Measurements from ENCODE around the gene KCNK4.
A peak's percentile ranks its signal among the peaks of the same experiment; 100 is the strongest.

The KCNK4 gene

DNA sequence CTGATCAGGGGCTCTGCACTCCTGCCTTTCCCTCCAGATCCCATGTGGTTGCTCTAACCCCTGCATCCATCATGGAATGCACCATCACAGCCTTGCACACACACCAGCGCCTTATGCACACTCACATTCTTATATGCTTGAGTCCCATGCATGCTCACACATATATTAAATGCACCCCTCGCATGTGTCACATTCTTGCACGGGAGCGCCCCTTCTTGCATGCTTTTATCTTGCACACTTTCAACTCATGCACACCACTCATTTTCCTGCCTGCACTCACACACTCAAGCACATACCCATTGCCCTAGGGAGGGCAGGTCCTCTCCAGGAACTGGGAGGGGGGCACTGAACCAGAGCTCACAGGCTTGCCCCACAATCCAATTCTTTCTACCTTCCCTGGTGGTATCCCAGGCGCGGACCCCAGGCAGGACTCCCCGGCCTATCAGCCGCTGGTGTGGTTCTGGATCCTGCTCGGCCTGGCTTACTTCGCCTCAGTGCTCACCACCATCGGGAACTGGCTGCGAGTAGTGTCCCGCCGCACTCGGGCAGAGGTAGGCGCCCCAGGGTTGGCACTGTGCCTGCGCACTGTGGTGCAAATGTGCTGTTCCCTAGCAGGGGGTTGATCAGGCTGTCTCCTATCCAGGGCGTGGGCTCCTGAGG, 6.7 kb downstream of the KCNK4 start:
- ChIA-PET CTCF (interaction anchor here (1.2 to 1.8 kb wide), 2 partner anchors 10 to 93 kb away, joined by 3 to 5 read pairs; no protein-coding TSS in a partner anchor), POLR2A (no interaction called here)
- DNase-seq (ENCODE audit: extremely low spot score), result no peak
- TF ChIP-seq, protein P1, sequence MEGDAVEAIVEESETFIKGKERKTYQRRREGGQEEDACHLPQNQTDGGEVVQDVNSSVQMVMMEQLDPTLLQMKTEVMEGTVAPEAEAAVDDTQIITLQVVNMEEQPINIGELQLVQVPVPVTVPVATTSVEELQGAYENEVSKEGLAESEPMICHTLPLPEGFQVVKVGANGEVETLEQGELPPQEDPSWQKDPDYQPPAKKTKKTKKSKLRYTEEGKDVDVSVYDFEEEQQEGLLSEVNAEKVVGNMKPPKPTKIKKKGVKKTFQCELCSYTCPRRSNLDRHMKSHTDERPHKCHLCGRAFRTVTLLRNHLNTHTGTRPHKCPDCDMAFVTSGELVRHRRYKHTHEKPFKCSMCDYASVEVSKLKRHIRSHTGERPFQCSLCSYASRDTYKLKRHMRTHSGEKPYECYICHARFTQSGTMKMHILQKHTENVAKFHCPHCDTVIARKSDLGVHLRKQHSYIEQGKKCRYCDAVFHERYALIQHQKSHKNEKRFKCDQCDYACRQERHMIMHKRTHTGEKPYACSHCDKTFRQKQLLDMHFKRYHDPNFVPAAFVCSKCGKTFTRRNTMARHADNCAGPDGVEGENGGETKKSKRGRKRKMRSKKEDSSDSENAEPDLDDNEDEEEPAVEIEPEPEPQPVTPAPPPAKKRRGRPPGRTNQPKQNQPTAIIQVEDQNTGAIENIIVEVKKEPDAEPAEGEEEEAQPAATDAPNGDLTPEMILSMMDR (IDR thresholded peaks at IDR 0.05; ENCODE audit: control extremely low read depth, extremely low read depth, low read depth, missing control alignments), result no peak

DNA sequence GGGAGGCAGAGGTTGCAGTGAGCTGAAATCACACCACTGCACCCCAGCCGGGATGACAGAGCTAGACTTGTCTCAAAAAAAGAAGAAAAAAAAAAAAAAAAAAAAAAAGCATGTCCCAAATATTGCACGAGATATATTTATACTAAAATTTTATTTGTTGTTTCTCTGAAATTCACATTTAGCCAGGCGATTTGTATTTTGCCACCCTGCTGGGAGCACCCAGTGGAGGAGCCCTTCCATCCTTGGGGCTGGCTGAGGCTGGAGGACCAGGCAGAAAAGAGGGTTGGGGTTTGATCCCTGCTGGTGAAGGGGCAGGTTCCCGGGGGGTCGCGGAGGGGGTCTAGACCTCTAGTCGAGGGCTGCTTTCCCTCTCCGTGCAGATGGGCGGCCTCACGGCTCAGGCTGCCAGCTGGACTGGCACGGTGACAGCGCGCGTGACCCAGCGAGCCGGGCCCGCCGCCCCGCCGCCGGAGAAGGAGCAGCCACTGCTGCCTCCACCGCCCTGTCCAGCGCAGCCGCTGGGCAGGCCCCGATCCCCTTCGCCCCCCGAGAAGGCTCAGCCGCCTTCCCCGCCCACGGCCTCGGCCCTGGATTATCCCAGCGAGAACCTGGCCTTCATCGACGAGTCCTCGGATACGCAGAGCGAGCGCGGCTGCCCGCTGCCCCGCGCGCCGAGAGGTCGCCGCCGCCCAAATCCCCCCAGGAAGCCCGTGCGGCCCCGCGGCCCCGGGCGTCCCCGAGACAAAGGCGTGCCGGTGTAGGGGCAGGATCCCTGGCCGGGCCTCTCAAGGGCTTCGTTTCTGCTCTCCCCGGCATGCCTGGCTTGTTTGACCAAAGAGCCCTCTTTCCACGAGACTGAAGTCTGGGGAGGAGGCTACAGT, 8.1 kb downstream of the KCNK4 start:
- DNase-seq (ENCODE audit: extremely low spot score), result no peak
- TF ChIP-seq, protein P1 (IDR thresholded peaks at IDR 0.05; ENCODE audit: control extremely low read depth, extremely low read depth, low read depth, missing control alignments), result no peak
- ChIA-PET CTCF (interaction anchor here (1.8 kb wide), 1 partner anchor 95 kb away, joined by 5 read pairs; no protein-coding TSS in a partner anchor), POLR2A (no interaction called here)

DNA sequence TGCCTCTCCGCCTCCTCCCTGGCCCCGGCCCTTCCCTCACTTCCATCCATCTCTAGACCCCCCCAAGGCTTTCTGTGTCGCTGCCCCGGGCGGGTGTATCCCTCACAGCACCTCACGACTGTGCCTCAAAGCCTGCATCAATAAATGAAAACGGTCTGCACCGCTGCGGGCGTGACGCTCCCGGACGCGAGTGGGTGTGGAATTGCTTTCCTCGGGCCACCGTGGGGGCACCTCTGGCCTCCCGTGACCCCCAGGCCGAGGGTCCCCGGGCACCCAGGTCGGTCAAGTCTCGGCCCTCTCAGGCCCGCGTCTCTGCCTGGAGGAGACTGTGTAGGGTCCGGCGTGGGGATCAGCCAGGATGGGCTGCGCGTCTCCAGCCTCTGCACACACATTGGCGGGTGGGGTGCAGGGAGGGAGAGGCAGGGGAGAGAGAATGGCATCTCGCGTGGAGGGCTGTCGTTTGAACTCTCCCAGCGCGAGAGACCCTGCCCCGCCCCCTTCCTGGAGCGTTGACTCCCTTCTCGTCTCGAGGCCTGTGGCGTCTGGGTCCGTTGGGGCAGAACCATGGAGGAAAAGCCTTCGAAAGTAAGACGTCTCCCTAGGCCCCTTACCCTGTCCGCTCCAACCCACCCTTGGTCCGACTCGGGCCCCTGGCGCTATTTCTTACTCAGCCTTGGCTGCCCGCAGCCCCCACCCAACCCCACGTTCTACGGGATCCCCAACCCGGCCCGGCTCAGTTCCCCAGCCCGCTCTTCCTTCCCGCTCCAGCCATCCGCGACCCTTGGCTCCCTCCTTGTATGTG, 8.9 kb downstream of the KCNK4 start, which contains the start of gene CATSPERZ:
CATSPERZ (plus strand) TSS at position 512 of the 802 bp plus-strand sequence; CDS start at position 565, 53 bp downstream.
- CTCF ChIA-PET, result interaction anchor here (0.7 to 5.8 kb wide), 29 partner anchors 10 to 360 kb away, joined by 3 to 219 read pairs (median 6); partner anchors contain the start of genes BAD, CCDC88B, FERMT3 and GPR137
- no peak for DNase-seq (ENCODE audit: extremely low spot score)
- TF ChIP-seq, protein P1 (IDR thresholded peaks at IDR 0.05; ENCODE audit: control extremely low read depth, extremely low read depth, low read depth, missing control alignments), result no peak
- POLR2A ChIA-PET, result interaction anchor here (1.2 kb wide), 1 partner anchor 28 kb away, joined by 3 read pairs; no protein-coding TSS in a partner anchor

DNA sequence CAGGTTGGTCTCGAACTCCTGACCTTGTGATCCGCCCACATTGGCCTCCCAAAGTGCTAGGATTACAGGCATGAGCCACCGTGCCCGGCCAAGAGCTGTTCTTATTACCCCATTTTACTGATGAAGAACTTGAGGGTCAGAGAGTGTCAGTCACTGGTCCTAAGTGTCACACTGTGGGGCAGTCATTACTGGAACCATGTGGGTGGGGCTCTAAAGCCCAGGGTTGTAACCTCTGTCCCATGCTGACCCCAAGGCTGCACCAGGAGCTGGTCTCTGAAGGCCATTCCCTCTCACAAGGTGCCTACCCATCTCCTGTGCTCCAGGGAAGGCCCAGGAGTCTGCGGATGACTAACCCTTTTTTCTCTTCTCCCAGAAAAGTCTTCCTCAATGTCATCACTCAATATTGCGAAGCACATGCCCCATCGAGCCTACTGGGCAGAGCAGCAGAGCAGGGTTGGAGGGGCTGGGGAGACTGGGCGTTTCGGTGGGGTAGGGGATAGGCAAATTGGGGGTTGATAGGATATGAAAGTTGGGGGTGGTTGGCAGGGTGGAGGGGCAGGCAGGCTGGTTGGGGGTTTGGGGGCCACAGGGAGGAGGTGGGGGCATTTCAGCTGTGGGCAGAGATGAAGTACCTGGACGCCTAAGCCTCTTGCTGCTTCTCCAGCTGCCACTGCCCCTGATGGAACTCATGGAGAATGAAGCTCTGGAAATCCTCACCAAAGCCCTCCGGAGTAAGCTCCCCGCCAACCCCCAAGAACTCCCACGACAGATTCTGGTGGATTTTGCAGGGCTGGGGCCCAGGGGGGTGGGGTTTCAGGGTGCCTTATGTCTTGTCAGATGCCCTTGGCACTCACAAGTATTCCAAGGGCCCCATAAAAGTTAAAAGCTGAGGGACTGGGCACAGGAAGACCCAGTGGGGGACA, 12.3 kb downstream of the KCNK4 start:
- DNase-seq (ENCODE audit: extremely low spot score), result no peak
- TF ChIP-seq, protein P1 (IDR thresholded peaks at IDR 0.05; ENCODE audit: control extremely low read depth, extremely low read depth, low read depth, missing control alignments), result no peak
- POLR2A ChIA-PET, result interaction anchor here (0.6 to 2.0 kb wide), 5 partner anchors 9 to 739 kb away, joined by 6 to 18 read pairs (median 8); partner anchors contain the start of genes FERMT3, PRDX5 and TRMT112
- CTCF ChIA-PET, result interaction anchor here (1.1 to 5.8 kb wide), 26 partner anchors 10 to 302 kb away, joined by 3 to 219 read pairs (median 10); partner anchors contain the start of genes BAD, FERMT3, GPR137 and KCNK4

DNA sequence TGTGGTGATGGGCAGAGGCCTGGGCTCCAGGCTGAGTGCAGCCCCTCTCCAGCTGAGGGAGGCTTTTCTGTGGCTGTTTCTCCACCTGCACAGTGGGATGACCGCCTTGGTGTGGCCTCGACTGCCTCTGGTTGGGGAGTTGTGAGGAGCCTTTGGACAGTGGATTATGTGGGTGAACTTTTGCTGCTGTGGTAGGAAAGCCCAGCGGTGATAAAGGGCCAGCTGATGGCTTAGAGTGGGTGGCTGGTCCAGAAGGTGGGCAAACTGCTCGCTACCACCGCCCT, 12.9 kb downstream of the KCNK4 start:
- POLR2A ChIA-PET, result interaction anchor here (1.0 to 2.0 kb wide), 3 partner anchors 14 to 100 kb away, joined by 8 to 18 read pairs (median 8); partner anchors contain the start of genes FERMT3, PRDX5 and TRMT112
- CTCF ChIA-PET, result interaction anchor here (0.9 to 5.8 kb wide), 24 partner anchors 9 to 303 kb away, joined by 3 to 219 read pairs (median 10); partner anchors contain the start of genes BAD, FERMT3, GPR137 and KCNK4
- TF ChIP-seq, protein P1 (IDR thresholded peaks at IDR 0.05; ENCODE audit: control extremely low read depth, extremely low read depth, low read depth, missing control alignments), result peak; percentile 1
- DNase-seq (ENCODE audit: extremely low spot score), result no peak

Data from GM10248 (cell line).